ENCODE results near the gene HMGCL.
"Not testable (repeated sequence)": the region's sequence is repeated elsewhere in the genome, so short reads cannot be mapped to it uniquely, and the experiment has no call there.

Gene HMGCL

DNA sequence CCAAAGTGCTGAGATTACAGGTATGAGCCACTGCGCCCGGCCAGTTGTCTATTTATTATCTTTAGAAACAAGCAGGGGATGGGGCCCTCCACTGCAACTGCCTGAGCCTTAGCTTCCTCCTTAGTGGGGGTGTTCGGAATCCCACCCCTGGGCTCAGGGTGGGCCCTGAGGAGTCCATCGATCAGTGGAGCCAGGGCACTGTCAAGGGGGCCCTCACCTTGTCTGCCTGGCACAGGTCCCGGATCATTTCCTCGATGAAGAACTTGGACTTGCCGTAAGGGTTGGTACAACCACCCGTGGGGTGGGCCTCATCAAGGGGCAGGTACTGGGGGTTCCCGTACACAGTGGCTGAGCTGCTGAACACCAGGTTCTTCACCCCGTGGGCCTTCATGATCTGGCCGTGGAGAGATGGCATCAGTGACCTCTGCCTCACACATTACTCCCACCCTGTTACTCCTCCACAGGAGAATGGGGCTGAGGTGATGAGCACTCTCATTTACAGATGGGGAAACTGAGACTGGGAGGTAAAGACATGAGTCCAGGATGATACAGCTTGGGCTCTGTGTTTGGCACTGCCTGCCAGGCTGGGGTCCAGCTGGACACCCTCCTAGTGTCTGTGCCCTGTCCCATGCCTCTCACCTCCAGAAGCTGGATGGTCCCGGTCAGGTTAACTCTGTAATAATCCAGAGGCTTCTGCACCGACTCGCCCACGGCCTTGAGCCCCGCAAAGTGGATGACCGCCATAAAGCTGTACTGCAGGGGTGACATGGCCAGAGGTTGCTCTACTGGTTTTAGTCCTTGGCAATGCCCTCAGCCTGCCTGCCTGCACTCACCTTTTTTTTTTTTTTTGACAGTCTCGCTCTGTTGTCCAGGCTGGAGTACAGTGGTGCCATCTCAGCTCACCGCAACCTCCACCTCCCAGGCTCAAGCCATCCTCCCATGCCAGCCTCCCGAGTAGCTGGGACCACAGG lies 27.5 kb downstream of the HMGCL start:
- DNase-seq = no peak

DNA sequence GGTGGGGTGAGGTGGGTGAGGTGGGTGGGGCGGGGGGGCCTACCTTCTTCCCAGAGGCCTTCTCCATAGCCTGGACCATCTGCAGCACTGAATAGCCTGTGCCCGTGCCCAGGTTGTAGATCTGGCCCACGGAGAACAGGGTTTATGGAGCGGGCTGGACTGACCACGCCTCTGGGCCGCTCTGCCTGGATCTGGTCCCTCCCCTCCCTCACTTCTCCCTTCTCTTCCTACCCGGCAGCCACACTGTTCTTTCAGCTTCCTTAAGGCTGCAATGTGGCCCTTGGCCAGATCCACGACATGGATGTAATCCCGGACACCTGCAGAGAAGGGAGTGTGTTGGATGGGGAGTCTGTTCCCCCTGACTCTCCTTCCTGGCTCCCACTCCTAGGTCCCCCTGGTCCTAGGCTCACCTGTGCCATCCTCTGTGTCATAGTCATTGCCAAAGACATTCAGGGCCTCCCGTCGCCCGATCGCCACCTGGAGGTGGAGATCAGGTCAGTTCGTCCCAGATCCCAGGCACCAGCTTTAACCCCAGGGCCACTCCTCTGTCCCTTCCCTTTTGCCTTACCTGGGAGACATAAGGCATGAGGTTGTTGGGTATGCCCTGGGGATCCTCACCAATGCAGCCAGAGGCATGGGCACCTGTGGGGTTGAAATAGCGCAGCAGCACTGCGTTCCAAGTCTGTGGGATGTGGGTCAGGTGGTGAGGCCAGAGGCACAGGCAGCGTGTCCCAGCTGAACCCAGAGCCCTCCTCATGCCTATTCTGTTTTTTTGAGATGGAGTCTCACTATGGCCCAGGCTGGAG lies 28.6 kb downstream of the HMGCL start:
- no peak for DNase-seq

DNA sequence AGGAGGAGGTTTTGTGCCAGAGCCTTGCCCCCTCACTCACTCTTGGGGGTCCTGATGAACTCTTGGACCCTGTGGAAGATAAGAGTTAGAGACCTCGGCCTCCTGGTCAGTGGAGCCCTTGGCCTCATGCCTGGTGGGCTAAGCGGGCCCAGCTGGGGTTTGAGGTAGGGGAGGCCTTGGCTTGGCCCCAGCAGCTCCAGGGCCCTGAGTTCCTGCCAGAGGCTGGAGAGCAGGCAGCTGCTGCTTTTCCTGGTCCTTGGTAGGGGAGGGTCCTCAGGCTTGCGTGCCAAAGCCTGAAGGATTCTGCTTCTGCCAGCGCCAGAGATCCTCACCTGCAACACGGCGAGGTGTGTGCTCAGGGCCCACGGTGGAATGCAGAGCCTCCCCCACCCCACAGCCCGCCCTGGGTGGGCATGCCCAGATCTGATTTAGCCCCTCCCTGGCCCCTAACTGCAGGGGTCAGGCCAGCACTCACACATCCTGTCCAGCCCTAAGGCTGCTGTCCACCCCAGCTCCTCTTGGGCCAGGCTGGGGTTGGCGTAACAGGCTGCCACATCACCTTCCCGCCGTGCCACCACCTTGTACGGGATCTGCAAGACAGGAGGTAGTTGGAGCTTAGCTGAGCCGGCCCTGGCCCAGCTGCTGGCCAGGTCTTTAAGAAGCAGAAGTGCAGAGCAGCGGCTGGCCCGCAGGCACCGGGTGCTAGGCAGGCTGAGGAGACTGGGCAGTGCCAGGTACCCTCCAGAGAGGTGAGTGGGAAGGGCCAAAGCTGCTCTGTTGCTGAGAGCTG lies 29.4 kb downstream of the HMGCL start:
- DNase-seq = no peak

DNA sequence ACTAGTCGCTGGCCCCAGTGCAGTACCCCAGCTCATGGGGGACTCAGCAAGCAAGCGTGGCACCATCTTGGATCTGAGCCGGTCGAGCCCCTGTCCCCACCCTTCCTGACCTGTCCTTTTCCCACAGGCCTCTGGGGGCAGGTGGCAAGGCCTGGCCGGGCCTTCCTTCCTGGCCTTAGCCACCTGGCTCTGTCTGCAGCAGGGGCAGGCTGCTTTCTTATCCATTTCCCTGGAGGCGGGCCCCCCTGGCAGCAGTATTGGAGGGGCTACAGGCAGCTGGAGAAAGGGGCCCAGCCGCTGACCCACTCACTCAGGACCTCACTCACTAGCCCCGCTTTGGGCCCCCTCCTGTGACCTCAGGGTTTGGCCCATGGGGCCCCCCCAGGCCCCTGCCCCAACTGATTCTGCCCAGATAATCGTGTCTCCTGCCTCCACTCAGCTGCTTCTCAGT lies 30.5 kb downstream of the HMGCL start:
- DNase-seq = not testable (repeated sequence)

DNA sequence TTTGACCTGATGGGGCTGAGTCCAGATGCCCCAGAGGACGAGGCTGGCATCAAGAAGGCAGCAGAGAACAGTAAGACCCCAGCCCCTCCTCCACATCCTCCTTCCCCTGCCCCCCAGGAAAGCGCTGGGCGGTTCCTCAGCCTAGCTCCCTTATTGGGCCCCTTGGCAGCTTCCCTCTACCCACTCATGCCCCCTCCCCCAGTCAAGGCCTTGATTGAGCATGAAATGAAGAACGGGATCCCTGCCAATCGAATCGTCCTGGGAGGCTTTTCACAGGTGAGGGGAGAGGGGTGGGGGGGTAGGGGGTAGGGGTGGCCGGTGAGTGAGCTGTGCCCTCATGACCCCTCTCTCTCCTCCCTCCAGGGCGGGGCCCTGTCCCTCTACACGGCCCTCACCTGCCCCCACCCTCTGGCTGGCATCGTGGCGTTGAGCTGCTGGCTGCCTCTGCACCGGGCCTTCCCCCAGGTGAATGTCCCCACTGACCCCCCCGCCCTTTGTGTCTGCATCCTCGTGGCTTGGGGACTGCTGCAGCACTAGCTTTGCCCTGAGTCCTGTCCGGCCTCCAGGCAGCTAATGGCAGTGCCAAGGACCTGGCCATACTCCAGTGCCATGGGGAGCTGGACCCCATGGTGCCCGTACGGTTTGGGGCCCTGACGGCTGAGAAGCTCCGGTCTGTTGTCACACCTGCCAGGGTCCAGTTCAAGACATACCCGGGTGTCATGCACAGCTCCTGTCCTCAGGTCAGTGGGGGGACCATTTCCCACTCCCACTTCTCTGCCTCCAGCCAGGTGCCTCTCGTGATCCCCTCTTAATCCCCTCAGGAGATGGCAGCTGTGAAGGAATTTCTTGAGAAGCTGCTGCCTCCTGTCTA lies 31.1 kb downstream of the HMGCL start:
- DNase-seq = no peak

DNA sequence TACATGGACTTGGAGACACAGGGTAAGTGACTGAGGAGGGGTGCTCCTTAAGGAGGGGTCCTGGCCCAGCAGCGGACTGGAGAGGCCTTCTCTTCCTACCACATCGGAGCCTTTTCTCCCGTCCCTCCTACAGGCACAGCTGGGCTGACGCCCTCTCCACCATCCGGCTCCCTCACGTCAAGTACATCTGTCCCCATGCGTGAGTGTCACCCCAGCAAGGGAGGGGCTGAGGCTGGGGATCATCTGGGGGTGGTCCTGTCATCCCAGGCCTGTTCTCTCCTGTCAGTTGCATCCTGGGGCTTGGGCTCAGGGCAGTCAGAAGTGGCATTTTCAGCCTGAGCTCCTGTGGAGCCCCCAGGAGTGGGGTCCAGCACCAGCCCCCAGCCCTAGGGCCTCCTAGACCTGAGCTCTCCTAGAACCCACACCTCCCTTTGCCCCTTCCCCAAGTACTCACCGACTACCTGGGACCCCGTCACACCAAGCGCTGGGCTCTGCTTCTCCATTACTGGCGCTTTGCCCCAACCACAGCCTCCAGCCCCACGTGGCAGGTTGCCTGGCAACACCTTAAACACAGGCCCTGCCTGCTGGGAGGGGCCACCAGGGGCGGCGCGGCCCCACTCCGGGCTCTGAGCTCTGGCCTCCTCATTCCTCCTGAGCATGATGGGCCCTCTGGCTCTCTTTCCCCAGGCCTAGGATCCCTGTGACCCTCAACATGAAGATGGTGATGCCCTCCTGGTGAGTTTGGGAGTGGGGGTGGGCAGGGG lies 32.0 kb downstream of the HMGCL start:
- DNase-seq = peak; percentile 55

DNA sequence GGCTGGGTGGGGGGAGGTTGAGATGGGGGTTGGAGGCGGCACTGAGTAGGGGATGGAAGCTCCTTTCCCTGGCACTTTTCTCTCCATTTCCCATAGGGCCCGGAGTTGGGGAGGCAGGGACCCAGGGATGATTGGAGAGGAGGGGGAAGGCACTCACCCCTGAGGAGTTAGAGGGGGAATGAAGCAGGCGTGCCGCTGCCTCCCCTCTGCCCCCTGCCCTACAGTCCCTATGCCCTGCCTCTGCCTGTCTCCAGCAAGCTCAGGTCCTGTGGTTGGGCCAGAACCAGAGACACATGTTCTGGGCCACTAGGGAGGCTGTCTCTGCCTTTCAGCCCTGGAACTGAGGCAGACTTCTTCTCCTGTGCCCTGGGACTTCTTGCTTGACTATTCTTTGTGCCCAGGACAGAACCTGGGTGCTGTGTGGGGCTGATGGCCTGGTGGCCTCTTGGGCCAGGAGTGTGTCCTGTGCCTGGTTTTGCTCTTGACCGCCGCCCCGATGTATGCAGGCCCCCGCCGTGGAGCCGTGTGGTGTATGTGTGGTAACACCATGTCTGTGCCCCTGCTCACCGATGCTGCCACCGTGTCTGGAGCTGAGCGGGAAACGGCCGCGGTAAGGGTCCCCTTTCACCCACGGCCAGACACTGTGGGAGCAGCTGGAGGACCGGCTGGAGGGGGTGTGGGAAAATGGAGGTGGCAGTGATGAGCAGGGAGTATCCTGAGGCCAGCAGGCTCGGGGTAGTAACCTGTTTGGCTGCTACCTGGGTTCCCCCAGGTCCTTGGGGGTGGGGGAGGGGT lies 32.9 kb downstream of the HMGCL start:
- DNase-seq = no peak

DNA sequence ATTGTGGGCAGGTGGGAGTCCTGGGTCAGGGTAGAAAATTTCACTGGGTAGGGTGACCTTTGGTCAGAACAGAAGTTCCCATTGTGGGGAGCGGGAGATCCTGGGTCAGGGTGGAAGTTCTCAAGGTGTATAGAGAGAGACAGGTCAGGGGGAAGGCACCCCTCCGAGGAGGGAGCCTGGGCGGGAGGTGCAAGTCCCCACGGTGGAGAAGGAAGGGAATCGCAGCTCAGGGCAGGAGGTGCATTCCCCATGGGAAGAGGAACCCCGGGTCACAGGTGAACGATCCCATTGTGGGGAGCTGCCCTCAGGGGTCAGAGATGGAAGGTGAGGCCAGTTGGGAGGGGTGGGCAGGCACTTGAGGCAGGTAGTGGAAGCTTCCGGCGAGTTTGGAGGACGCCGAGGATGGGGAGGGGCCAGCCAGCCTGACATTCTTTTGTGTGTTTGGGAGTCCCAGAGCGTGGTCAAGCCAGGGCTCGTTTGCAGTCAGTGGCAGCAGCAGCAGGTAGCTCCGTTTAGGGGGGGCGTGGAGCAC lies 33.6 kb downstream of the HMGCL start:
- DNase-seq = no peak

DNA sequence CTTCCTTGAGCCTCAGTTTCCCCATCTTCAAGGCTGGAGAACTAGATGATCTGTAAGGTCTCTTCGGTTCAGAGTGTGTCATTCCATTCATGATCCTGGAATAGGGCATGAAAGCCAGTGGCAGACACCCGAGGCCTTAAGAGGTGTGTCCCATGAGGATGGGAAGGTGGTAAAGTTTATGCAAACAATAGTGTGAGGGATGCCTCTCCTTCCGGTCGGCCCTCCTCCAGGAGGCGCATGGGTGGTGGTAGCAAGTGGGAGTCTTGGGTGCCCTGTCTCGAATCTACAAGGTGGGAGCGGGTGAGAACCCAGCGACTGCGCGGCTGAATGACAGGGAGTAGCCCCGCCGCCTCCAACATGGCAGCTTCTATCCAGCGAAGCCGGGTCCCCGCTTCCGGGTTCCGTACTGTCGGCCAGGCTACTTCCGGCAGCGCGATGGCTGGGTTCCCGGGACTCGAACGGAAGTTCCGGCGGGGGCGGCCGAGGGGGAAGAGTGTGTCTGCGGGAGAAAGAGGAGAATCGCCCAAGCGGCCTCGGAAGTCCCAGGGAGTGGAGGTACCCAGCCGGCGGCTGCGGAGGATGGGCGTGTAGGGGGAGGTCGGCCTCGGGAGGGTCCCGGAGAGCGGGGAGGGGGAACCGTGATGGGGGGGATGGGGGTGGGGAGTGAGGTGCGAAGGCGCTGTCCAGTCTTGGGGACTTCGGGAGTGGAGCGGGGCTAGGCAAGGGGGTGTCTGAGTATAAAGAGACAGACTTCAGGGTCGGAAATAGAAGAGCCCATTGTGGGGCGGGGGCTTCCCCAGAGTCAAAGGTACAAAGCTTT lies 34.3 kb downstream of the HMGCL start, which contains the start of gene LYPLA2:
TSS of gene LYPLA2 (plus strand) at position 450 of the 820 bp plus-strand sequence. CDS start 1,538 bp downstream, outside the sequence.
- DNase-seq = peak; percentile 84

DNA sequence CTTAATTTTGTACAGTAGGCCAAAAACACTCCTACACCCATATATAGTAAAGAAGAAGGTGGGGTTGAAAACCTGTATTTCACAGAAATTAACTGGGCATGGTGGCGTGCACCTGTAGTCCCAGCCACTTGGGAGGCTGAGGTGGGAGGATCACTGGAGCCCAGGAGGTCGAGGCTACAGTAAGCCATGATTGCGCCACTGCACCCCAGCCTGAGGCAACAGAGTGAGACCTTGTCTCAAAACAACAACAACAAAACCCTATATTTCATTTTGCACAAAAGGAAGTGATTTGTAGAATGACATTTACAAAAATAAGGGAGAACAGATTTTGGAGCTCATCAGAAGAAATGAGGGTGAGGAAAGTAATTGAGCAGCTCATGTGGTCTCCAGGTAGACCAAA lies 36.5 kb downstream of the HMGCL start:
- no peak for DNase-seq

DNA sequence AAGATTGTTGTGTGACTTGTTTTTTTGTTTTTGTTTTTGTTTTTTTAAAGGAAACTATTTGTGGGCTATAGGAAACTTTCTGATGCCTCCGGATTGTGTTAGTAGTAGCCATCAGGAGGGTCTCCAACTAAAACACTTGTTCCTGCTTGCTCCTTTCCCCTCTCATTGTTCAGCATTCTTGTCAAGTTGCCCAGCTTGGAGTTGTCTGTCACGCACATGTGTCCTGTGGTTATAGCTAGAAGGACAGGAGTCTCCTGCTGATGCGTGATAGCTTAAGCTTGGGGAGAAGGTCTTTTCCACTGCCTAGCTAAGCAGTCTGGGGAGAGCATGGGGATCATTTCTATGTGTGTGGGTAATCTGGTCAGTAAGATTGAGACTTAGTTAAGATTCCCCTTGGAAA lies 37.5 kb downstream of the HMGCL start:
- no peak for DNase-seq

DNA sequence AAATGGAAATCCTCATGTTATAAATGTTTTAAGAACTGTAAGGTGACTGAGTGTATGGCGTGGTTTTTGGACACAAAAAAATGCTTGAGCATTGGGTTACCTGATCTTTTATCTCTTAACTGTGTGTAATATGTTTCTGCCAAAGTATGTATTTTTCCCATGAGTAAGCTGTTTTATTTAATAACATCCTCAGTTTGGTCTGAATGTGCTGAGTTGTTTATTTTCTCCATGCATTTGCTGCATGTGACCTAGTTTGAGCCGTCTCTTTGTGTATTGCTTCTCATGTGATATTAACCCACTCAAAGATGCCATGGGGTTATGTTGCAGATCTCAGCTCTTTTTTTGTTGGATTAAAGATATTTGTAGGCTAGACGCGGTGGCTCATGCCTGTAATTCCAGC lies 40.4 kb downstream of the HMGCL start:
- DNase-seq = no peak

DNA sequence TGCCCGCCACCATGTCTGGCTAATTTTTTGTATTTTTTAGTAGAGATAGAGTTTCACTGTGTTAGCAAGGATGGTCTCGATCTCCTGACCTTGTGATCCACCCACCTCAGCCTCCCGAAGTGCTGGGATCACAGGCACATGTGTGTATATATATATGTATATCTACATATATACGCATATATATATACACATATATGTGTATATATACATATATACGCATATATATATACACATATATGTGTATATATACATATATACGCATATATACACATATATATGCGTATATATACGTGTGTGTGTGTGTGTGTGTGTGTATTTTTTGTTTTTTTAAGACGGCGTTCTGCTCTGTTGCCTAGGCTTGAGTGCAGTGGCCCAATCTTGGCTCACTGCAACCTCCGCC lies 42.1 kb downstream of the HMGCL start:
- DNase-seq = not testable (repeated sequence)

DNA sequence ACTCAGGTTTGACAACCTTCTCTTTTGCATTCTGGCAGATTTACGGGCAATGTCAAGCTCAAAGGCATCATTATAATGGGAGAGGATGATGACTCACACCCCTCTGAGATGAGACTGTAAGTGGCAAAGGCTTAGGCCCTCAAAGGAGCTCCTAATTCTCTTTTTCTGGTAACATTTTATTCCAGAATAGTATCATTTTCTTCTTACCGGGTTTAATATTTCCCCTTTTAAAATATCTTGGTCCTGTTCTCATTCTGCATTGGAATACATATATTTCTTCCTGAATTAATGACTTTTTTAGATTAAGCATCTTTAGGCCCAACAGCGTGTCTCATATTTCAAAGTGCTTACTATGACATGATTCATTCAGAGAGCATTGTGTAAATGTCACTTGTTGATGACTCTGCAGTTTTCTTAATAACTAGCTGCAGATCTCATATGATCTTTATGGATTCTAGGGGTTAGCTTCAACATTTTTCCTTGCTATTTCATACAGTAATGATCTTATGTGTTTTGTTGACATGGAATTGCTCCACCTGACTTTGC lies 45.3 kb downstream of the HMGCL start:
- no peak for DNase-seq

DNA sequence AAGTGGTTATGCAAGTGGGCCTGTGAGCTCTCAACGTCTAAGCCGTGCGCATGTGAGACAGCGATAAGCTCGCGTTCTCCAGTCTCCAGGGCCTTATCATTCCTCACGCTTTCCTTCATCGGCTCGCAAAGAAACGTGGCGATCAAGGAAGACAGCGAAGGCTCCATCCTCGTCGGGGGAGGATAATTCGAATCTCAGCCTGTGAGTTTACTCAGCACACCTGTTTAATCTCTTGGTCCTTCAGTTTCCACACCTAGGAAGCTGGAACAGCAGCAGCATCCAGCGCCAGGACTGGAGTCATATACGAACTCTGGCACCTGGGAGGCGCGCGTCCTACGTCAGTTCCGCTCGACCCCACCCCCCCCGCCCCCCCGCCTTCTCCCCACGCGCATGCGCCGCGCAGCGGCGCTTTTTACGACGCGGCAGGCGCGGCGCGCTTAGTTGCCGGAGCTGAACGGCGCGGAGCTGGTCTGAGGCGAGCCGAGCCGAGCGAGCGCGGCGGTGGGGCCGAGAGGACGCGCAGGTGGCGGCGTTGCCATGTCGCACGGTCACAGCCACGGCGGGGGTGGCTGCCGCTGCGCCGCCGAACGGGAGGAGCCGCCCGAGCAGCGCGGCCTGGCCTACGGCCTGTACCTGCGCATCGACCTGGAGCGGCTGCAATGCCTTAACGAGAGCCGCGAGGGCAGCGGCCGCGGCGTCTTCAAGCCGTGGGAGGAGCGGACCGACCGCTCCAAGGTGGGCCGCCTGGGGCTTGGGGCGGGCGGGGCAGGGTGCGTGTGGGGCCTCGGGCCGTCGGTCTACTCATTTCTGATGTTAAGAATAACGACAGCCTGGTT lies 47.0 kb downstream of the HMGCL start, which contains the start of gene PITHD1:
TSS of gene PITHD1 (plus strand) at position 440 of the 836 bp plus-strand sequence. CDS start at position 538, 98 bp downstream.
- peak; percentile 85 for DNase-seq

DNA sequence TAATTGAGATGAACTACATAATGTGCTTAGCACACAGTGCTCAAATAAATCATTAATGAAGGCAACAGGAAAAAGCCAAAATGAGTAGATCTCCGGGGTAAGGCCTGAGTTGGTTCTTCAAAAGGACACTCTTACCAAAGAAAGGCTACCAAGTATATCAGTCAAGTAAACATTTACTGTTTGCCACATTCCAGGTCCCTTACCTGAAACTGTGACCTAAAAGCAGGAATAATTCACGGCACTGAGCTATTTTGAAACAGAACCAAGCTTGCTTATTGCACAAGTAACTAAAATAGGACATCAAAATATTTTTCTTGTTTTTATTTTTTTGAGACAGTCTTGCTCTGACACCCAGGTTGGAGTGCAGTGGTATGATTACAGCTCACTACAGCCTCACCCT lies 49.0 kb downstream of the HMGCL start:
- DNase-seq = no peak

DNA sequence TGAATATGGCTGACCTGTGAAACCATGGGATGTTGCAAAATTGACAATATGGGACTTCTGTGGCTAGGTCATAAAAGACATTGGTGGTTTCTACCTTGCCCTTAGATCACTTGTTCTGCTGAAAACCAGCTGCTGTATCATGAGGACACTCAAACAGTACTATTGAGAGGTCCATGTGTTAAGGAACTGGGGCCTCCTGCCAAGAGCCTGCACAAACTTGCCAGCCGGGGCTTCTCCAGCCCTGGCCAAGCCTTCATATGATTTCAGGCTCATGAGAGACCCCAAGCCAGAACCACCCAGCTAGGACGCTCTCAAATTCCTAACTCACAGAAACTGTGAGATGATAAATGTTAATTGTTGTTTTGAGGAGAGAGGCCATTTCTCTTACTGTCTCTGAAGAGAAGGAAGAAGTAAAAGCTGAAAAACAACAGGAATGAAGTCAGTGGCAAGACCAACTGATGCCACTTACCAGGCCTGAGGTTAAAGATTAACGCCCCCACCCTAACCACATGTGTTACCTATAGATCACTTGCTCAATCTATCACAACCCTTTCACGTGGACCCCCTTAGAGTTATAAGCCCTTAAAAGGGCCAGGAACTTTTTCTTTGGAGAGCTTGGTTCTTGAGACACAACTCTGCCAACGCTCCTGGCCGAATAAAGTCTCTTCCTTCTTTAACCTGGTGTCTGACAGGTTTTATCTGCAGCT lies 50.9 kb downstream of the HMGCL start:
- DNase-seq = no peak
